Measurements from ENCODE around the gene ATP6V0B. TPM values are rescaled to one million over a fixed set of nuclear protein-coding genes. Genes with fewer than 3 reads are reported as not detected.
A peak's percentile ranks its signal among the peaks of the same experiment; 100 is the strongest.

ATP6V0B gene
- total and polyA plus RNA-seq, 2 of the 8 experiments (the other 6 are each of a cell fraction or from before 2014, with no cell fraction given) = 105 to 308 TPM

GRCh38 chr1:44008259-44008658 is 33.5 kb downstream of the ATP6V0B start:
- Histone ChIP-seq H3K23ac (ENCODE audit: insufficient read length) (no peak overlapping the region), H4K91ac (replicated peaks; ENCODE audit: insufficient read length, low read length) (no peak overlapping the region), H2AFZ (ENCODE audit: low read length) (no peak overlapping the region), H2BK5ac (ENCODE audit: low read depth, low read length) (no peak overlapping the region), H3K56ac (replicated peaks; ENCODE audit: insufficient read length, low read depth, low read length) (no peak overlapping the region), H3K23me2 (ENCODE audit: low read depth, low read length) (no peaks in the 10 kb centered on the region), H3K36me3 (ENCODE audit: control insufficient read depth in 2 of 4, insufficient read depth in 4 of 4, low read length in 3 of 4) (peaks cover 0 to 20% (median 2%) of the 10 kb centered on the region in 4 experiments; a peak in 4 of 8 replicates), H2BK120ac (replicated peaks; ENCODE audit: low read depth, low read length) (no peak overlapping the region), H3K4me2 (ENCODE audit: insufficient read depth in 1 of 2, low read depth in 2 of 2, low read length in 2 of 2) (no peak overlapping the region), H3K4me1 (replicated peaks in 1 of 4; ENCODE audit: control insufficient read depth in 3 of 4, insufficient read depth in 4 of 4, low read length in 3 of 4) (peaks cover 0 to 4% (median 0%) of the 10 kb centered on the region in 4 experiments; a peak in 2 of 7 replicates), H2BK12ac (ENCODE audit: low read depth, low read length) (no peak overlapping the region), H3K9me3 (ENCODE audit: insufficient read depth in 2 of 2, low read depth in 1 of 2, low read length in 1 of 2) (no peaks in the 10 kb centered on the region), H3K9ac (replicated peaks in 1 of 4; ENCODE audit: extremely low read depth in 1 of 4, low read depth in 3 of 4, low read length in 3 of 4) (no peak overlapping the region), H3K4me3 (ENCODE audit: extremely low read depth in 1 of 4, insufficient read depth in 2 of 4, low read depth in 3 of 4, low read length in 4 of 4) (no peak overlapping the region), H4K20me1 (replicated peaks in 1 of 2; ENCODE audit: control insufficient read depth in 1 of 2, insufficient read depth in 2 of 2, low read length in 2 of 2) (peaks cover 1 to 2% of the 10 kb centered on the region in 2 experiments), H3K27ac (ENCODE audit: low read depth, low read length) (no peak overlapping the region), H3K79me1 (ENCODE audit: low read depth, low read length) (no peaks in the 10 kb centered on the region), H2BK20ac (ENCODE audit: low read length) (no peak overlapping the region), H4K5ac (ENCODE audit: insufficient read length, low read depth, low read length) (no peak overlapping the region), H2AK5ac (ENCODE audit: low read depth, low read length) (no peak overlapping the region), H3K79me2 (ENCODE audit: control insufficient read depth in 1 of 2, insufficient read depth in 2 of 2, low read length in 2 of 2) (no peaks in the 10 kb centered on the region), H3K27me3 (replicated peaks in 1 of 4; ENCODE audit: control insufficient read depth in 3 of 4, extremely low read depth in 1 of 4, insufficient read depth in 3 of 4, low read length in 3 of 4) (no peaks in the 10 kb centered on the region), H3K18ac (ENCODE audit: extremely low read depth, low read length) (no peak overlapping the region), H3K14ac (ENCODE audit: insufficient read length) (no peak overlapping the region), H2BK15ac (ENCODE audit: low read length) (no peak overlapping the region), H3K4ac (replicated peaks; ENCODE audit: insufficient read length, low read depth, low read length) (no peak overlapping the region), H4K8ac (ENCODE audit: extremely low read depth, insufficient read depth, low read length) (peak overlapping the region; percentile 60; the same call in 1 of the 2 replicates)
- WGBS, 2 experiments (ENCODE audit: extremely low coverage in 1 of 2, insufficient coverage in 1 of 2, insufficient read length in 1 of 2, insufficient replicate concordance in 2 of 2, low coverage in 1 of 2, low lambda C conversion rate in 2 of 2, missing lambda C conversion rate in 1 of 2) = 95% methylated on average over 12 of the region's 12 CpGs; no CpG with 5 or more reads in 1 of the 2 experiments
- no peak for DNase-seq (ENCODE audit: low read depth in 1 of 2, low spot score in 2 of 2)
- FAIRE-seq = no peak
- ChIA-PET POLR2A (ENCODE audit: partially characterized antibody) (interaction anchor here (27.1 kb wide), 1 partner anchor 17 kb away, joined by 544 read pairs; the partner anchor contains the start of gene SLC6A9), CTCF (ENCODE audit: partially characterized antibody) (interaction anchor here (1.3 to 15.8 kb wide), 3 partner anchors 11 to 22 kb away, joined by 4 to 239 read pairs (median 71); partner anchors contain the start of genes CCDC24 and SLC6A9)
- TF ChIP-seq SRF (IDR thresholded peaks at IDR 0.05; ENCODE audit: low read depth, low read length) (no peak), RNF2 (IDR thresholded peaks at IDR 0.05; ENCODE audit: borderline replicate concordance, low read depth, low read length, missing control alignments, poor library complexity, severe bottlenecking) (no peak), POU5F1 (IDR thresholded peaks at IDR 0.05; ENCODE audit: low read depth, low read length) (no peak), SP4 (IDR thresholded peaks at IDR 0.05; ENCODE audit: low read length) (no peak), EGR1 (IDR thresholded peaks at IDR 0.05; ENCODE audit: borderline replicate concordance, low read depth, low read length) (no peak), EP300 (IDR thresholded peaks at IDR 0.05; ENCODE audit: borderline replicate concordance in 1 of 2, low read depth in 2 of 2, low read length in 2 of 2) (no peak), TAF1 (IDR thresholded peaks at IDR 0.05; ENCODE audit: low read depth, low read length) (no peak), EZH2 (IDR thresholded peaks at IDR 0.05; ENCODE audit: low read depth, low read length, severe bottlenecking) (no peak), POLR2AphosphoS5 (IDR thresholded peaks at IDR 0.05; ENCODE audit: low read depth, low read length) (no peak), JUND (IDR thresholded peaks at IDR 0.05; ENCODE audit: low read length) (no peak)
